ENCODE measurements around the gene HOMER2. TPM values are rescaled to one million over a fixed set of nuclear protein-coding genes. Genes with fewer than 3 reads are reported as not detected.
A peak's percentile ranks its signal among the peaks of the same experiment; 100 is the strongest.

HOMER2 gene
- total and polyA plus RNA-seq, 2 of the 13 experiments (the other 11 are each of a cell fraction or from before 2014, with no cell fraction given): 12.9 to 14.1 TPM

GRCh38 chr15:82809308-82810060 lies 143.0 kb downstream of the HOMER2 start, which contains the start of gene WHAMM (continued):
- no peak for TF ChIP-seq SKIL (CRISPR knock-in tag; IDR thresholded peaks at IDR 0.05; ENCODE audit: borderline replicate concordance)
- TF ChIP-seq NFRKB (IDR thresholded peaks at IDR 0.05): no peak
- TF ChIP-seq MXD1 (CRISPR knock-in tag; IDR thresholded peaks at IDR 0.05): peak; percentile 84
- TF ChIP-seq GATAD1 (CRISPR knock-in tag; IDR thresholded peaks at IDR 0.05): peak; percentile 75
- peak; percentile 65; the same call in 1 of the 2 replicates for TF ChIP-seq ZBTB38 (CRISPR knock-in tag; IDR thresholded peaks at IDR 0.05)
- no peak for TF ChIP-seq ZBTB4 (CRISPR knock-in tag; IDR thresholded peaks at IDR 0.05; ENCODE audit: borderline replicate concordance)
- peak; percentile 64; the same call in 1 of the 2 replicates for TF ChIP-seq KDM4B (CRISPR knock-in tag; IDR thresholded peaks at IDR 0.05)
- no peak for TF ChIP-seq LRRFIP1 (CRISPR knock-in tag; conservative IDR thresholded peaks at IDR 0.05)
- TF ChIP-seq PAF1 (CRISPR knock-in tag; IDR thresholded peaks at IDR 0.05): no peak
- TF ChIP-seq YEATS2 (CRISPR knock-in tag; IDR thresholded peaks at IDR 0.05; ENCODE audit: borderline replicate concordance): peak; percentile 56; the same call in 1 of the 2 replicates
- no peak for TF ChIP-seq TRIM24 (CRISPR knock-in tag; IDR thresholded peaks at IDR 0.05)
- no peak for TF ChIP-seq NFIB (CRISPR knock-in tag; IDR thresholded peaks at IDR 0.05; ENCODE audit: borderline replicate concordance)
- 0 out of 2 replicates have a peak, but pooled peaks have one; percentile 14 for TF ChIP-seq GATAD2A (CRISPR knock-in tag; IDR thresholded peaks at IDR 0.05)
- no peak for TF ChIP-seq MTF2 (CRISPR knock-in tag; IDR thresholded peaks at IDR 0.05; ENCODE audit: borderline replicate concordance)
- TF ChIP-seq MNT (IDR thresholded peaks at IDR 0.05): no peak
- TF ChIP-seq ASH2L (IDR thresholded peaks at IDR 0.05; ENCODE audit: insufficient read length, low read depth, low read length): peak; percentile 87
- no peak for TF ChIP-seq ZNF576 (CRISPR knock-in tag; IDR thresholded peaks at IDR 0.05)
